Hepatocyte (in vitro differentiated cells): ENCODE data around the gene DXO. TPM values are rescaled to one million over a fixed set of nuclear protein-coding genes. Genes with fewer than 3 reads are reported as not detected.
"Not testable (repeated sequence)": the region's sequence is repeated elsewhere in the genome, so short reads cannot be mapped to it uniquely, and the experiment has no call there.

Experiments used
- DNase-seq: peaks from one replicate; pipeline ENCODE4 v3.0.0-alpha.2; 2016; ENCODE audit warnings: low spot score
- H2AFZ ChIP-seq: fragments of 200-600 bp; sonication (generic); 2 replicates; pipeline ENCODE4 v1.6.0; 2016; ENCODE audit warnings: antibody characterized with exemption, mild to moderate bottlenecking
- H3K27ac ChIP-seq: fragments of 200-600 bp; sonication (generic); 2 replicates; pipeline ENCODE4 v1.5.1; 2016; ENCODE audit warnings: mild to moderate bottlenecking
- H3K27me3 ChIP-seq: fragments of 200-600 bp; sonication (generic); 2 replicates; pipeline ENCODE4 v1.6.1; 2016
- H3K36me3 ChIP-seq: fragments of 200-600 bp; sonication (generic); replicated peaks from 2 replicates; pipeline ENCODE4 v1.5.1; 2016; ENCODE audit warnings: low read depth; ENCODE audit not compliant: insufficient read depth
- H3K4me1 ChIP-seq: fragments of 200-600 bp; sonication (generic); 2 replicates; pipeline ENCODE4 v1.5.1; 2016; ENCODE audit warnings: mild to moderate bottlenecking, moderate library complexity; ENCODE audit not compliant: insufficient read depth
- H3K4me2 ChIP-seq: fragments of 200-600 bp; sonication (generic); 2 replicates; pipeline ENCODE4 v1.6.0; 2016
- H3K4me3 ChIP-seq: fragments of 200-600 bp; sonication (generic); 2 replicates; pipeline ENCODE4 v1.5.1; 2016; ENCODE audit warnings: mild to moderate bottlenecking
- H3K79me2 ChIP-seq: fragments of 200-600 bp; sonication (generic); 2 replicates; pipeline ENCODE4 v1.6.0; 2017; ENCODE audit warnings: mild to moderate bottlenecking
- H3K9me2 ChIP-seq: fragments of 200-600 bp; sonication (generic); replicated peaks from 2 replicates; pipeline ENCODE4 v1.6.0; 2017; ENCODE audit warnings: mild to moderate bottlenecking; ENCODE audit not compliant: insufficient read depth
- H3K9me3 ChIP-seq: fragments of 200-600 bp; sonication (generic); 2 replicates; pipeline ENCODE4 v1.5.1; 2016; ENCODE audit warnings: low read depth, mild to moderate bottlenecking
- H4K20me1 ChIP-seq: fragments of 200-600 bp; sonication (generic); 2 replicates; pipeline ENCODE4 v1.6.0; 2016; ENCODE audit warnings: mild to moderate bottlenecking; ENCODE audit not compliant: insufficient read depth, poor library complexity, severe bottlenecking
- EZH2 ChIP-seq: fragments of 200-600 bp; sonication (generic); IDR thresholded peaks from 2 replicates; pipeline ENCODE4 v1.6.1; 2016; ENCODE audit warnings: antibody characterized with exemption, mild to moderate bottlenecking, borderline replicate concordance
- EZH2phosphoT487 ChIP-seq: fragments of 200-600 bp; sonication (generic); IDR thresholded peaks from one replicate; pipeline ENCODE4 v1.6.1; 2018; ENCODE audit warnings: antibody characterized with exemption, mild to moderate bottlenecking, low read depth, moderate library complexity; ENCODE audit not compliant: unreplicated experiment, severe bottlenecking
- WGBS: methylation state at CpG from one replicate; pipeline ENCODE4 v1.1.6; 2016; ENCODE audit warnings: low lambda C conversion rate; ENCODE audit errors: missing lambda C conversion rate; 5-methylcytosine and 5-hydroxymethylcytosine counted together
- polyA plus RNA-seq: library from polyadenylated mRNA; unstranded; fragments of >200 nt; fragmentation: Nextera tagmentation; extraction: Ambion mirVana; gene quantifications from 2 replicates; pipeline ENCODE4 v1.2.1, GENCODE V29; 2016
- total RNA-seq: library from RNA; depleted of rRNA; stranded (reverse); fragments of >200 nt; gene quantifications from 2 replicates; pipeline ENCODE4 v1.2.3, GENCODE V29; 2014
- TF ChIP-seq, protein P1 (sequence below): fragments of 200-600 bp; sonication (generic); IDR thresholded peaks from 2 replicates; pipeline ENCODE4 v1.5.1; 2016; ENCODE audit warnings: antibody characterized with exemption, mild to moderate bottlenecking; ENCODE audit not compliant: poor library complexity

DXO gene
- total and polyA plus RNA-seq, 2 experiments from 2014 or later = 22.2 to 39.3 TPM

DNA sequence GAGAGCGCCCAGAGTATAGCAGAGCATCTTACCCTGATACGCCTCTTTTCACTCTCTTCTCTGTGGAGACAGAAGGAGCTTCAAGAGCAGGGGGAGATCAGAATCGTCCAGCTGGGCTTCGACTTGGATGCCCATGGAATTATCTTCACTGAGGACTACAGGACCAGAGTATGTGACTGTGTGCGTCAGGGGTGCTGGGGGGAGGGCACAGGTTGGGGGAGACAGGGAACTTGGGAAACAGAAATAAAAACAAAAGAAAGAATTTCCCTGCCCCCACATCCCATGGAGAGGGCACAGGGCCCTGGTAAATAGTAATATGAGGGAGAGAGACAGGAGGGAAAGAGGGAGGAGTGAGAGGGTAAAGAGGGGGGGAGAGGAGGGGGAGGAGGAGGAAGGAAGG is 6.9 kb upstream of the DXO start:
- no peak for TF ChIP-seq EZH2phosphoT487
- TF ChIP-seq, protein P1, sequence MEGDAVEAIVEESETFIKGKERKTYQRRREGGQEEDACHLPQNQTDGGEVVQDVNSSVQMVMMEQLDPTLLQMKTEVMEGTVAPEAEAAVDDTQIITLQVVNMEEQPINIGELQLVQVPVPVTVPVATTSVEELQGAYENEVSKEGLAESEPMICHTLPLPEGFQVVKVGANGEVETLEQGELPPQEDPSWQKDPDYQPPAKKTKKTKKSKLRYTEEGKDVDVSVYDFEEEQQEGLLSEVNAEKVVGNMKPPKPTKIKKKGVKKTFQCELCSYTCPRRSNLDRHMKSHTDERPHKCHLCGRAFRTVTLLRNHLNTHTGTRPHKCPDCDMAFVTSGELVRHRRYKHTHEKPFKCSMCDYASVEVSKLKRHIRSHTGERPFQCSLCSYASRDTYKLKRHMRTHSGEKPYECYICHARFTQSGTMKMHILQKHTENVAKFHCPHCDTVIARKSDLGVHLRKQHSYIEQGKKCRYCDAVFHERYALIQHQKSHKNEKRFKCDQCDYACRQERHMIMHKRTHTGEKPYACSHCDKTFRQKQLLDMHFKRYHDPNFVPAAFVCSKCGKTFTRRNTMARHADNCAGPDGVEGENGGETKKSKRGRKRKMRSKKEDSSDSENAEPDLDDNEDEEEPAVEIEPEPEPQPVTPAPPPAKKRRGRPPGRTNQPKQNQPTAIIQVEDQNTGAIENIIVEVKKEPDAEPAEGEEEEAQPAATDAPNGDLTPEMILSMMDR = no peak
- TF ChIP-seq EZH2 = no peak
- Histone ChIP-seq H3K9me2 (no peaks in the 10 kb centered on the region), H3K36me3 (no peaks in the 10 kb centered on the region), H3K9me3 (no peaks in the 10 kb centered on the region), H3K4me1 (no peaks in the 10 kb centered on the region), H3K79me2 (peaks cover 10% of the 10 kb centered on the region), H4K20me1 (no peaks in the 10 kb centered on the region), H3K27ac (no peak overlapping the region), H3K4me2 (no peak overlapping the region), H2AFZ (no peak overlapping the region), H3K27me3 (no peaks in the 10 kb centered on the region), H3K4me3 (no peak overlapping the region)
- no peak for DNase-seq
- 90% methylated on average over 5 of the region's 5 CpGs for WGBS

DNA sequence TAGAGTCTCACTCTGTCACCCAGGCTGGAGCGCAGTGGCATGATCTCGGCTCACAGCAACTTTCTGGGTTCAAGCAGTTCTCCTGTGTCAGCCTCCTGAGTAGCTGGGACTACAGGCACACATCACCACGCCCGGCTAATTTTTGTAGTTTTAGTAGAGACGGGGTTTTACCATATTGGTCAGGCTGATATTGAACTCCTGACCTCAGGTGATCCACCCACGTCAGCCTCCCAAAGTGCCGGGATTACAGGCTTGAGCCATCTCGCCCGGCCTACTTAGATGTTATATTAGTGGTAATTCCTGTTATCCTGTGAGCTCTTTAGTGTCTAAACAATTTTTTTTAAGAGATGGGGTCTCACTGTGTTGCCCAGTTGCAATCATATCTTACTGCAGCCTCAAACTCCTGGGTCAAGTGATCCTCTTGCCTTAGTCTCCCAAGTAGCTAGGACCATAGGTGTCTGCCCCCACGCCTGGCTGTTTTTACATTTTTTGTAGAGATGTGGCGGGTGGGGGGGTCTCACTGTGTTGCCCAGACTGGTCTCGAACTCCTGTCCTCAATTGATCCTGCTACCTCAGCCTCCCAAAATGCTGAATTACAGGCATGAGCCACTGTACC is 6.0 kb upstream of the DXO start:
- Histone ChIP-seq H3K27me3 (no peaks in the 10 kb centered on the region), H3K4me3 (no peak overlapping the region)
- WGBS = 97% methylated on average over 12 of the region's 12 CpGs

DNA sequence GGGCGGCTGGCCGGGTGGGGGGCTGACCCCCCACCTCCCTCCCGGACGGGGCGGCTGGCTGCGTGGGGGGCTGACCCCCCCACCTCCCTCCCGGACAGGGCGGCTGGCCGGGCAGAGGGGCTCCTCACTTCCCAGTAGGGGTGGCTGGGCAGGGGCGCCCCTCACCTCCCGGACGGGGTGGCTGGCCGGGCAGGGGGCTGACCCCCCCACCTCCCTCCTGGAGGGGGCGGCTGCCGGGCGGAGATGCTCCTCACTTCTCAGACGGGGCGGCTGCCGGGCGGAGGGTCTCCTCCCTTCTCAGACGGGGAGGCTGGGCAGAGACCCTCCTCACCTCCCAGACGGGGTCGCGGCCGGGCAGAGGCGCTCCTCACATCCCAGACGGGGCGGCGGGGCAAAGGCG is 4.1 kb upstream of the DXO start:
- not testable (repeated sequence) for H3K36me3 ChIP-seq

More for the DNA sequence above, 6.0 kb upstream of the DXO start:
- H3K9me3 ChIP-seq = no peaks in the 10 kb centered on the region
- H3K36me3 ChIP-seq = no peaks in the 10 kb centered on the region
- peaks cover 6% of the 10 kb centered on the region for H3K4me1 ChIP-seq
- H4K20me1 ChIP-seq = no peaks in the 10 kb centered on the region
- H3K27ac ChIP-seq = no peak overlapping the region
- TF ChIP-seq EZH2phosphoT487 = no peak
- TF ChIP-seq, protein P1 = no peak
- no peak for TF ChIP-seq EZH2
- no peak for DNase-seq
- H2AFZ ChIP-seq = no peak overlapping the region
- no peak overlapping the region for H3K4me2 ChIP-seq
- H3K9me2 ChIP-seq = no peaks in the 10 kb centered on the region
- H3K79me2 ChIP-seq = peaks cover 19% of the 10 kb centered on the region

DNA sequence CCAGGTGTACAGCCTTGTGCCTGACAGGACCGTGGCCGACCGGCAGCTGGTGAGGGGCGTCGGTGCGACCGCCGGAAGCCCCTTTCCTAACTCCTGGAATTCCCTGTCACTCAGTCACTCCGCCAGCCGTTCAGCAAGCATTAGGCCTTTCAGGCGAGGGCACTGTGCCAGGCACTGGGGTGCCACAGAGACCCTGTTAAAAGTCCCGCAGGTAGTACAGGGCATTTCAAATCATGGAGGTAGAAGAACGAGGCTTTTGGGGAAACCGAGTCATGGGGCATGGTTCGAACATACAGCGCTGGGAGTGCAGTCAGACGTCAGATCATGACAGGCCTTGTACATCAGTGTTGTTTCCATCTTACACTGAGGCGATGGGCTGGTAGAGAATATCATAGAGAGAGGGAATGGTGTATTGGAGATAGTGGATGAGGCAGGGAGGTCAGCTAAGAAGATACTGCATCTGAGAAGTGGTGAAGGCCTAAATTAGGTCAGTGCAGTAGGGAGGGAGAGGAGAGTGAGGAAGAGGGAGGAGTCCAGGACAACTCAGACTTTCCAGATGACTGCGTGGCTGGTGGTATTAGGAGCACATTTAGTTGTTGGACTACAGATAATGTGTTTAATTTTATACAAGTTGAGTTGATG is 892 bp upstream of the DXO start:
- peak overlapping the region; percentile 95 for H3K27ac ChIP-seq
- peak overlapping the region; percentile 92 for H3K4me2 ChIP-seq
- DNase-seq = no peak
- no peaks in the 10 kb centered on the region for H4K20me1 ChIP-seq
- peaks cover 36% of the 10 kb centered on the region for H3K79me2 ChIP-seq
- no peaks in the 10 kb centered on the region for H3K9me3 ChIP-seq
- WGBS = 18% methylated on average over 19 of the region's 19 CpGs
- H2AFZ ChIP-seq = peak overlapping the region; percentile 39
- no peaks in the 10 kb centered on the region for H3K9me2 ChIP-seq
- TF ChIP-seq, protein P1 = no peak
- no peak for TF ChIP-seq EZH2
- TF ChIP-seq EZH2phosphoT487 = no peak
- H3K4me1 ChIP-seq = peaks cover 19% of the 10 kb centered on the region
- no peaks in the 10 kb centered on the region for H3K27me3 ChIP-seq
- H3K36me3 ChIP-seq = no peaks in the 10 kb centered on the region
- H3K4me3 ChIP-seq = peak overlapping the region; percentile 58

More for the DNA sequence above, 4.1 kb upstream of the DXO start:
- H2AFZ ChIP-seq, H3K27me3 ChIP-seq, DNase-seq, H3K4me2 ChIP-seq, H3K9me2 ChIP-seq, H4K20me1 ChIP-seq, H3K4me3 ChIP-seq, H3K9me3 ChIP-seq, H3K27ac ChIP-seq: not testable (repeated sequence)
- 100% methylated on average over 3 of the region's 30 CpGs for WGBS
- Histone ChIP-seq H3K4me1 (peaks cover 11% of the 10 kb centered on the region), H3K79me2 (peaks cover 29% of the 10 kb centered on the region)
